HEK293 (cell line): ENCODE measurements around the gene SWAP70.

Experiments
- GLI4 ChIP-seq: fragments of 450-650 bp; formaldehyde crosslinking; IDR thresholded peaks from 2 replicates; pipeline ENCODE4 v1.5.1; 2016; ENCODE audit warnings: missing biosample characterization, missing genetic modification characterization
- KLF9 ChIP-seq: fragments of 450-650 bp; formaldehyde crosslinking; IDR thresholded peaks from 2 replicates; pipeline ENCODE4 v1.5.1; 2016; ENCODE audit warnings: missing biosample characterization, missing genetic modification characterization, low read depth
- SP7 ChIP-seq: fragments of 450-650 bp; formaldehyde crosslinking; IDR thresholded peaks from 2 replicates; pipeline ENCODE4 v1.5.1; 2016; ENCODE audit warnings: missing biosample characterization, missing genetic modification characterization
- YY2 ChIP-seq: fragments of 450-650 bp; formaldehyde crosslinking; IDR thresholded peaks from 2 replicates; pipeline ENCODE4 v1.5.1; 2016; ENCODE audit warnings: missing biosample characterization, missing genetic modification characterization
- ZBTB48 ChIP-seq: fragments of 450-650 bp; formaldehyde crosslinking; IDR thresholded peaks from 2 replicates; pipeline ENCODE4 v1.5.1; 2016; ENCODE audit warnings: missing biosample characterization, missing genetic modification characterization
- ZNF112 ChIP-seq: fragments of 450-650 bp; formaldehyde crosslinking; IDR thresholded peaks from 2 replicates; pipeline ENCODE4 v1.5.0; 2017; ENCODE audit warnings: missing biosample characterization, missing genetic modification characterization
- ZNF311 ChIP-seq: fragments of 450-650 bp; formaldehyde crosslinking; IDR thresholded peaks from 2 replicates; pipeline ENCODE4 v1.5.1; 2017; ENCODE audit warnings: missing biosample characterization, missing genetic modification characterization, borderline replicate concordance
- ZNF366 ChIP-seq: fragments of 450-650 bp; formaldehyde crosslinking; conservative IDR thresholded peaks from 2 replicates; pipeline ENCODE4 v1.5.1; 2016; ENCODE audit warnings: missing biosample characterization, missing genetic modification characterization
- ZNF621 ChIP-seq: fragments of 450-650 bp; formaldehyde crosslinking; IDR thresholded peaks from 2 replicates; pipeline ENCODE4 v1.5.1; 2017; ENCODE audit warnings: missing biosample characterization, missing genetic modification characterization
- ZNF658 ChIP-seq: fragments of 450-650 bp; formaldehyde crosslinking; IDR thresholded peaks from 2 replicates; pipeline ENCODE4; 2016; ENCODE audit warnings: missing biosample characterization, missing genetic modification characterization
- ZNF664 ChIP-seq: fragments of 450-650 bp; formaldehyde crosslinking; IDR thresholded peaks from 2 replicates; pipeline ENCODE4 v1.5.1; 2016; ENCODE audit warnings: missing biosample characterization, missing genetic modification characterization
- TF ChIP-seq, protein P1 (sequence below): fragments of 450-650 bp; formaldehyde crosslinking; IDR thresholded peaks from 2 replicates; pipeline ENCODE4 v1.5.1; 2017; ENCODE audit warnings: missing biosample characterization, missing genetic modification characterization
- TF ChIP-seq, protein P2 (sequence below): fragments of 450-650 bp; formaldehyde crosslinking; conservative IDR thresholded peaks from 2 replicates; pipeline ENCODE4 v1.5.1; 2016; ENCODE audit warnings: low read depth, missing biosample characterization, missing genetic modification characterization
- TF ChIP-seq, protein P3 (sequence below): fragments of 450-650 bp; formaldehyde crosslinking; IDR thresholded peaks from 2 replicates; pipeline ENCODE4 v1.5.1; 2016; ENCODE audit warnings: missing biosample characterization, missing genetic modification characterization
- TF ChIP-seq, protein P4 (sequence below): fragments of 450-650 bp; formaldehyde crosslinking; IDR thresholded peaks from 2 replicates; pipeline ENCODE4 v1.5.1; 2017; ENCODE audit warnings: missing biosample characterization, missing genetic modification characterization
- TF ChIP-seq, protein P5 (sequence below): fragments of 450-650 bp; formaldehyde crosslinking; IDR thresholded peaks from 2 replicates; pipeline ENCODE4 v1.5.1; 2016; ENCODE audit warnings: missing biosample characterization, missing genetic modification characterization, borderline replicate concordance
- TF ChIP-seq, protein P6 (sequence below): fragments of 450-650 bp; formaldehyde crosslinking; IDR thresholded peaks from 2 replicates; pipeline ENCODE4 v1.5.1; 2017; ENCODE audit warnings: missing biosample characterization, missing genetic modification characterization

Gene SWAP70

DNA sequence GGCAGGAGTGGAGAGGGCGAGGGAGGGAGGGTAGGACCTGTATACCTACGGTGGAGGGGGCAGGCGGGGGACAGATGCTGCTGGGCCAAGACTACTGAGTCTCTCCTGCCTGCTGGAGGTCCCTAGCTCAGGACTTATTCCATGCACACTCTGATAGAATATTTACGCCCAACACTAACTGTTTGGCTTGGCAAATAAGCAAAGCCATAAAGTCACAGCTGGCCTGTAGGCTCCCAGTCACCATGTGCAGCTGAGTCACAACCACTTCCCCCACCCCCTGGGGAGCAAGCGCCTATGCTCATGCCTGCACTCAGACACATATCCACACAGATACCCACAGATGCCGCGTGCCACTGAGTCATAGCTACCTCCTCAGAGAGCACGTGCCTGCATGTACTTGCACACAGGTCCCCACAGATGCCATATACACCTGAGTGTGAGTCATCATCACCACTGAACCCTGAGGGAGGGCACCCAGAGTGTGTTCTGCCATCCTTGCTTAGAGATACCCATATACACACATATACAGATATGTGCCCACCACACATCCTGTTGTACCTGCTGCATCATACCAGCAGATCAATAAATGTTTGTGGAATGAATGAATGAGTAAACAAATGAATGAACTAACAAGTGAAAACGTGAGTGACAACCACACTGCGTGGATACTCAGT, 95.8 kb downstream of the SWAP70 start (continued):
- TF ChIP-seq, protein P1, sequence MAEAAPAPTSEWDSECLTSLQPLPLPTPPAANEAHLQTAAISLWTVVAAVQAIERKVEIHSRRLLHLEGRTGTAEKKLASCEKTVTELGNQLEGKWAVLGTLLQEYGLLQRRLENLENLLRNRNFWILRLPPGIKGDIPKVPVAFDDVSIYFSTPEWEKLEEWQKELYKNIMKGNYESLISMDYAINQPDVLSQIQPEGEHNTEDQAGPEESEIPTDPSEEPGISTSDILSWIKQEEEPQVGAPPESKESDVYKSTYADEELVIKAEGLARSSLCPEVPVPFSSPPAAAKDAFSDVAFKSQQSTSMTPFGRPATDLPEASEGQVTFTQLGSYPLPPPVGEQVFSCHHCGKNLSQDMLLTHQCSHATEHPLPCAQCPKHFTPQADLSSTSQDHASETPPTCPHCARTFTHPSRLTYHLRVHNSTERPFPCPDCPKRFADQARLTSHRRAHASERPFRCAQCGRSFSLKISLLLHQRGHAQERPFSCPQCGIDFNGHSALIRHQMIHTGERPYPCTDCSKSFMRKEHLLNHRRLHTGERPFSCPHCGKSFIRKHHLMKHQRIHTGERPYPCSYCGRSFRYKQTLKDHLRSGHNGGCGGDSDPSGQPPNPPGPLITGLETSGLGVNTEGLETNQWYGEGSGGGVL: peak; percentile 95
- TF ChIP-seq ZNF366 (tag by site-specific recombination) (peak; percentile 92), KLF9 (tag by site-specific recombination) (peak; percentile 38; the same call in 1 of the 2 replicates), ZNF664 (tag by site-specific recombination) (no peak), ZBTB48 (tag by site-specific recombination) (peak; percentile 86), SP7 (tag by site-specific recombination) (peak; percentile 96), ZNF311 (tag by site-specific recombination) (no peak), ZNF621 (no peak), GLI4 (tag by site-specific recombination) (no peak; the same call in 1 of the 2 replicates), ZNF112 (tag by site-specific recombination) (no peak), YY2 (tag by site-specific recombination) (peak; percentile 54; the same call in 1 of the 2 replicates), ZNF658 (no peak)
- TF ChIP-seq, protein P2, sequence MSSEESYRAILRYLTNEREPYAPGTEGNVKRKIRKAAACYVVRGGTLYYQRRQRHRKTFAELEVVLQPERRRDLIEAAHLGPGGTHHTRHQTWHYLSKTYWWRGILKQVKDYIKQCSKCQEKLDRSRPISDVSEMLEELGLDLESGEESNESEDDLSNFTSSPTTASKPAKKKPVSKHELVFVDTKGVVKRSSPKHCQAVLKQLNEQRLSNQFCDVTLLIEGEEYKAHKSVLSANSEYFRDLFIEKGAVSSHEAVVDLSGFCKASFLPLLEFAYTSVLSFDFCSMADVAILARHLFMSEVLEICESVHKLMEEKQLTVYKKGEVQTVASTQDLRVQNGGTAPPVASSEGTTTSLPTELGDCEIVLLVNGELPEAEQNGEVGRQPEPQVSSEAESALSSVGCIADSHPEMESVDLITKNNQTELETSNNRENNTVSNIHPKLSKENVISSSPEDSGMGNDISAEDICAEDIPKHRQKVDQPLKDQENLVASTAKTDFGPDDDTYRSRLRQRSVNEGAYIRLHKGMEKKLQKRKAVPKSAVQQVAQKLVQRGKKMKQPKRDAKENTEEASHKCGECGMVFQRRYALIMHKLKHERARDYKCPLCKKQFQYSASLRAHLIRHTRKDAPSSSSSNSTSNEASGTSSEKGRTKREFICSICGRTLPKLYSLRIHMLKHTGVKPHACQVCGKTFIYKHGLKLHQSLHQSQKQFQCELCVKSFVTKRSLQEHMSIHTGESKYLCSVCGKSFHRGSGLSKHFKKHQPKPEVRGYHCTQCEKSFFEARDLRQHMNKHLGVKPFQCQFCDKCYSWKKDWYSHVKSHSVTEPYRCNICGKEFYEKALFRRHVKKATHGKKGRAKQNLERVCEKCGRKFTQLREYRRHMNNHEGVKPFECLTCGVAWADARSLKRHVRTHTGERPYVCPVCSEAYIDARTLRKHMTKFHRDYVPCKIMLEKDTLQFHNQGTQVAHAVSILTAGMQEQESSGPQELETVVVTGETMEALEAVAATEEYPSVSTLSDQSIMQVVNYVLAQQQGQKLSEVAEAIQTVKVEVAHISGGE (tag by site-specific recombination): no peak
- TF ChIP-seq, protein P3, sequence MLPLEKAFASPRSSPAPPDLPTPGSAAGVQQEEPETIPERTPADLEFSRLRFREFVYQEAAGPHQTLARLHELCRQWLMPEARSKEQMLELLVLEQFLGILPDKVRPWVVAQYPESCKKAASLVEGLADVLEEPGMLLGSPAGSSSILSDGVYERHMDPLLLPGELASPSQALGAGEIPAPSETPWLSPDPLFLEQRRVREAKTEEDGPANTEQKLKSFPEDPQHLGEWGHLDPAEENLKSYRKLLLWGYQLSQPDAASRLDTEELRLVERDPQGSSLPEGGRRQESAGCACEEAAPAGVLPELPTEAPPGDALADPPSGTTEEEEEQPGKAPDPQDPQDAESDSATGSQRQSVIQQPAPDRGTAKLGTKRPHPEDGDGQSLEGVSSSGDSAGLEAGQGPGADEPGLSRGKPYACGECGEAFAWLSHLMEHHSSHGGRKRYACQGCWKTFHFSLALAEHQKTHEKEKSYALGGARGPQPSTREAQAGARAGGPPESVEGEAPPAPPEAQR (tag by site-specific recombination): no peak
- TF ChIP-seq, protein P4, sequence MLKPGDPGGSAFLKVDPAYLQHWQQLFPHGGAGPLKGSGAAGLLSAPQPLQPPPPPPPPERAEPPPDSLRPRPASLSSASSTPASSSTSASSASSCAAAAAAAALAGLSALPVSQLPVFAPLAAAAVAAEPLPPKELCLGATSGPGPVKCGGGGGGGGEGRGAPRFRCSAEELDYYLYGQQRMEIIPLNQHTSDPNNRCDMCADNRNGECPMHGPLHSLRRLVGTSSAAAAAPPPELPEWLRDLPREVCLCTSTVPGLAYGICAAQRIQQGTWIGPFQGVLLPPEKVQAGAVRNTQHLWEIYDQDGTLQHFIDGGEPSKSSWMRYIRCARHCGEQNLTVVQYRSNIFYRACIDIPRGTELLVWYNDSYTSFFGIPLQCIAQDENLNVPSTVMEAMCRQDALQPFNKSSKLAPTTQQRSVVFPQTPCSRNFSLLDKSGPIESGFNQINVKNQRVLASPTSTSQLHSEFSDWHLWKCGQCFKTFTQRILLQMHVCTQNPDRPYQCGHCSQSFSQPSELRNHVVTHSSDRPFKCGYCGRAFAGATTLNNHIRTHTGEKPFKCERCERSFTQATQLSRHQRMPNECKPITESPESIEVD: 0 out of 2 replicates have a peak, but pooled peaks have one; percentile 19
- TF ChIP-seq, protein P5, sequence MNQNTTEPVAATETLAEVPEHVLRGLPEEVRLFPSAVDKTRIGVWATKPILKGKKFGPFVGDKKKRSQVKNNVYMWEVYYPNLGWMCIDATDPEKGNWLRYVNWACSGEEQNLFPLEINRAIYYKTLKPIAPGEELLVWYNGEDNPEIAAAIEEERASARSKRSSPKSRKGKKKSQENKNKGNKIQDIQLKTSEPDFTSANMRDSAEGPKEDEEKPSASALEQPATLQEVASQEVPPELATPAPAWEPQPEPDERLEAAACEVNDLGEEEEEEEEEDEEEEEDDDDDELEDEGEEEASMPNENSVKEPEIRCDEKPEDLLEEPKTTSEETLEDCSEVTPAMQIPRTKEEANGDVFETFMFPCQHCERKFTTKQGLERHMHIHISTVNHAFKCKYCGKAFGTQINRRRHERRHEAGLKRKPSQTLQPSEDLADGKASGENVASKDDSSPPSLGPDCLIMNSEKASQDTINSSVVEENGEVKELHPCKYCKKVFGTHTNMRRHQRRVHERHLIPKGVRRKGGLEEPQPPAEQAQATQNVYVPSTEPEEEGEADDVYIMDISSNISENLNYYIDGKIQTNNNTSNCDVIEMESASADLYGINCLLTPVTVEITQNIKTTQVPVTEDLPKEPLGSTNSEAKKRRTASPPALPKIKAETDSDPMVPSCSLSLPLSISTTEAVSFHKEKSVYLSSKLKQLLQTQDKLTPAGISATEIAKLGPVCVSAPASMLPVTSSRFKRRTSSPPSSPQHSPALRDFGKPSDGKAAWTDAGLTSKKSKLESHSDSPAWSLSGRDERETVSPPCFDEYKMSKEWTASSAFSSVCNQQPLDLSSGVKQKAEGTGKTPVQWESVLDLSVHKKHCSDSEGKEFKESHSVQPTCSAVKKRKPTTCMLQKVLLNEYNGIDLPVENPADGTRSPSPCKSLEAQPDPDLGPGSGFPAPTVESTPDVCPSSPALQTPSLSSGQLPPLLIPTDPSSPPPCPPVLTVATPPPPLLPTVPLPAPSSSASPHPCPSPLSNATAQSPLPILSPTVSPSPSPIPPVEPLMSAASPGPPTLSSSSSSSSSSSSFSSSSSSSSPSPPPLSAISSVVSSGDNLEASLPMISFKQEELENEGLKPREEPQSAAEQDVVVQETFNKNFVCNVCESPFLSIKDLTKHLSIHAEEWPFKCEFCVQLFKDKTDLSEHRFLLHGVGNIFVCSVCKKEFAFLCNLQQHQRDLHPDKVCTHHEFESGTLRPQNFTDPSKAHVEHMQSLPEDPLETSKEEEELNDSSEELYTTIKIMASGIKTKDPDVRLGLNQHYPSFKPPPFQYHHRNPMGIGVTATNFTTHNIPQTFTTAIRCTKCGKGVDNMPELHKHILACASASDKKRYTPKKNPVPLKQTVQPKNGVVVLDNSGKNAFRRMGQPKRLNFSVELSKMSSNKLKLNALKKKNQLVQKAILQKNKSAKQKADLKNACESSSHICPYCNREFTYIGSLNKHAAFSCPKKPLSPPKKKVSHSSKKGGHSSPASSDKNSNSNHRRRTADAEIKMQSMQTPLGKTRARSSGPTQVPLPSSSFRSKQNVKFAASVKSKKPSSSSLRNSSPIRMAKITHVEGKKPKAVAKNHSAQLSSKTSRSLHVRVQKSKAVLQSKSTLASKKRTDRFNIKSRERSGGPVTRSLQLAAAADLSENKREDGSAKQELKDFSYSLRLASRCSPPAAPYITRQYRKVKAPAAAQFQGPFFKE (tag by site-specific recombination): no peak
- TF ChIP-seq, protein P6, sequence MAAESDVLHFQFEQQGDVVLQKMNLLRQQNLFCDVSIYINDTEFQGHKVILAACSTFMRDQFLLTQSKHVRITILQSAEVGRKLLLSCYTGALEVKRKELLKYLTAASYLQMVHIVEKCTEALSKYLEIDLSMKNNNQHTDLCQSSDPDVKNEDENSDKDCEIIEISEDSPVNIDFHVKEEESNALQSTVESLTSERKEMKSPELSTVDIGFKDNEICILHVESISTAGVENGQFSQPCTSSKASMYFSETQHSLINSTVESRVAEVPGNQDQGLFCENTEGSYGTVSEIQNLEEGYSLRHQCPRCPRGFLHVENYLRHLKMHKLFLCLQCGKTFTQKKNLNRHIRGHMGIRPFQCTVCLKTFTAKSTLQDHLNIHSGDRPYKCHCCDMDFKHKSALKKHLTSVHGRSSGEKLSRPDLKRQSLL (tag by site-specific recombination): 0 out of 2 replicates have a peak, but pooled peaks have one; percentile 27
